GM18867 (cell line): ENCODE measurements around the gene RPL13.

Experiments used
- ATAC-seq: cut with Tn5 transposase; IDR thresholded peaks from one replicate; pipeline ENCODE4 v1.9.1; 2021; ENCODE audit warnings: mild to moderate bottlenecking, moderate library complexity; ENCODE audit not compliant: unreplicated experiment

Gene RPL13

DNA sequence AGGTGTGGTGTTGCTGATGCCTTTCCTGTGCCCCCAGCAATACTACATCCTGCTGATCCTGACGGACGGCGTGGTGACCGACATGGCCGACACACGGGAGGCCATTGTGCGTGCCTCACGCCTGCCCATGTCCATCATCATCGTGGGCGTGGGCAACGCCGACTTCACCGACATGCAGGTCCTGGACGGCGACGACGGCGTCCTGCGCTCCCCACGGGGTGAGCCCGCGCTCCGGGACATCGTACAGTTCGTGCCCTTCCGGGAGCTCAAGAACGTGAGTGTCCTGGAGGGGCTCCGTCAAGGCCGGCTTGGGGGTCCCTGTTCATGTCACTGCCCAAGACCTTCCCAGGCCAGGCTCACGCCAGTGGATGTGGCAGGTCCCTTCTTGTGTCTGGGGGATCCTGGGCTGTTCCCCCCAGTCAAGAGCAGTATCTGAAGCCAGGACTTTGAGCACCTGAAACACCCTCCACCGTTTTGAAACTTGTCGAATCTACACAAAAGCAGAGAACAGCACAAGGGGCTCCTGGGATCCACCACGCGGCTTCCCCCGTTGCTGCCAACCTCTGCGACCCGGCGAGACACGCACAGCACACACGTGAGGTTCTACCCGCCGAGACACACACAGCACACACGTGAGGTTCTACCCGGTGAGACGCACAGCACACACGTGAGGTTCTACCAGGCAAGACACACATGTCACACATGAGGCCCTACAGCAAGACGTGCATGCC is 35.0 kb downstream of the RPL13 start:
- ATAC-seq = no peak

DNA sequence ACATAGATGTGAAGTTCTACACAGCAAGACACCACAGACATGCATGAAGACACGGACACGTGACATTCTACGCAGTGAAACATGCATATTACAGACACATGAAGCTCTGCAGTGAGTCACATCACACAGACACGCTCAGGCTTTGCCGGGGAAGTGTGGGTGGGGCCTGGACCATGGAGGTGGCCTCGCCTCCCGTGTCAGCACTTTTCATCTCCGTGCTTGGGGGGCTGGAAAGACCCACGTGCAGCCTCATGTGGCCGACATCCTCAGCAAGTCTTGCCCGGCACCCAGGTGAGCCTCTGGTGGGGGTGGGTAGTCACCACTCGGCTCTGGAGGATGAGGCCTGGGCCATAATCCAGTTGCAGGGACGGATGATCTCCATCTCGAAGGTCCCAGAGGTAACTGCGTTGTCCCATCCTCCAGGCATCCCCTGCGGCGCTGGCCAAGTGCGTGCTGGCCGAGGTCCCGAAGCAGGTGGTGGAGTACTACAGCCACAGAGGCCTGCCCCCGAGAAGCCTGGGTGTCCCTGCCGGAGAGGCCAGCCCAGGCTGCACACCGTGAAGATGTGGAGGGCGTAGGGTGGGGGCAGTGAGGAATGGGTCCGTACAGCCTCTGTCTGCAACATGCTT is 35.7 kb downstream of the RPL13 start:
- no peak for ATAC-seq

DNA sequence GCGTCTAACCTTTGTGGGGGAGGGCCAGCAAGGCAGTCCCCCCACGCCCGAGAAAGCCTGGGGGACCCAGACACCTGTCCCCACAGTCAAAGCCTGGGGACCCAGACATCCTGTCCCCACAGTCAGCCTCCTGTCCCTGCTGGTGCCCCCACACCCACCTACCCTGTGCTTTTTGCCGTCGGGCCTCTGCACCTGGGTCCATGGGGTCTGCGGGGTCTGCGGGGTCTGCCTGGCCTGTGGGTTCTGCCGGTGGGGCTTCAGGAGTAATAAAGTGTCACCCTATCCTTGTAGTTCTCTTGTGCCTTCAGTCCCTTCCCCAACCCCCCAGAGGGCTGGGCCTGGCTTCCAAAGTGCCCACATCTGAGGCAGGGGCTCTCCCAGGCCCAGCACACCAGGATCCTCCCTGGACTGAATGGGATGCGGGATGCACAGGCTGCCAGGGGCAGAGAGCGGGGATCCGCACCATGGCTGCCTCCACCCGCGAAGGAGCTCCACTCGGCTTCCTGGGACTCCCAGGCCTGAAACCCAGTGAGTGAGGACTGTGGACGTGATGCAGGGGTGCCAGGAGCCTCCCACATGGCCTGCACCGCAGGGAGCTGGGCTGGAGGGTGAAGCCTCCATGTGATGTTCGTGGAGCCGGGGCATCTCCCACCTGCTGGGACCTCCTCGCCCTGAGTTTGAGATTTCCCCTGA is 36.6 kb downstream of the RPL13 start:
- ATAC-seq = no peak

DNA sequence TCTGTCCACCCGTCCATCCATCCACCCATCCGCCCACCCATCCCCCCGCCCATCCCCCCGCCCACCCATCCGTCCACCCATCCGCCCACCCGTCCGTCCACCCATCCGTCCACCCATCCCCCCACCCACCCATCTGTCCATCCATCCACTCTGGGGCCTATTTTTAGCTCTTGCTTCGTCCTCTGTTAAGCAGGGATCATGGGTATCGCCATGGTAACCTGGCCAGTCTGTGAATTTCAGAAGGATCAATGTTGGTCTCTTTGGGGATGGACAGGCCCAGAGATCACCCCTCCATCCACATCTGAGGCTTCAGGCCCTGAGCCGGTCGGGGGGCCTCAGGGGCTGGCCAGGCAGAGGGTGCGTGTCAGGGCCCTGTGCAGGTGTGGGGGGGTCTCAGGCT is 37.7 kb downstream of the RPL13 start:
- no peak for ATAC-seq

DNA sequence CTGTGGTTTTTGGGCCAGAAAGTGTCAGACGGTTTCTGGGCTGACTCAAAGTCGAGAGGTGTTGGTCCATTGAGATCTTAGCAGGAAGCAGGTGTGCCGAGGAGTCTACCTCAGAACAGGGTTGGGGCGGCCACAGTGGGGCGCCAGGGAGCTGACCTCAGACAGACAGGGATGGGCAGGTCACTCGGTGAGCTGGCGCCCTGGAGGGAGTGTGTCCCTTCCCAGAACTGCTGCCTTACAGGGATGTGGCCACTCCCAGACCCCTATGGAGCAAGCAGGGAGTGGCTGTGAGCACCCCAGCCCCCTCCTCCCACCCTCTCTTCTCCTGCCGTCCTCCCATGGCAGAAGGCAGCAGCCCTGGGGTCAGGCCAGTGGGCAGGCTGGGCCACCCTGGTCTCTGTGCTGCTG is 39.0 kb downstream of the RPL13 start:
- no peak for ATAC-seq

DNA sequence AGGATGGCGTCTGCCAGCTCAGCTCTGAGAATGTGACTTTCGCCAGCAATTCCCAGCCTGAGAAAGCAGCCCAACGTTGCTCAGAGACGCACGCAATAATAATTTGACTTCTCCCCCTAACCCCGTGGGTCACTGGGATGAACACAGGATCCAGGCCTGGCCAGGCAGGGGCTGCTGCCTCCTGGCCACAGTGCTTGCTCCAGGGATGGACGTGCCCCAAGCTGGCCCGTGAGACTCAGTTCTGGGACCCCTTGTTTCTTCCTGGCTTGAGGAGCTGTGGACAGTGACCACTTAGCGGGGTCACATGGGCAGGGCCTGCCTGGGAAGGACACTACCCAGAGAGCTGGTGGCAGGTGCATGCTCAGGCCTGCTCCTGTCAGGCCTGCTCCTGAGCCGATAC is 39.4 kb downstream of the RPL13 start:
- no peak for ATAC-seq

DNA sequence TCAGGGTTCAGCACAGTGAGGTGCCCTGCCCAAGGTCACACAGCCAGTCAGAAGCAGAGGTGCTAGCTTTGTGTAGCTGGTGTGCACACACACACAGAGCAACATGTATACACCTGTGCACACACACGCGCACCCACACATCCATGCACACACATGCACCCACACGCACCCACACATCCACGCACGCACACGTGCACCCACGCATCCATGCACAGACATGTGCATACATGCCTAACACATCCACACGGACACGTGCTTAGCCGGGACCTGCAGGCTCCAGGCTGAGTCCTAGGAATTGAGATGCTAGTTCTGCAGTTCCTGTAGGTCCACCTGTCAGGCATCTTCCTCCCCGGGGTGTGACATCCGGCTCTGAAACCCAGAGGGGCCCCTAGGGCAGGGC is 39.9 kb downstream of the RPL13 start:
- ATAC-seq = no peak

DNA sequence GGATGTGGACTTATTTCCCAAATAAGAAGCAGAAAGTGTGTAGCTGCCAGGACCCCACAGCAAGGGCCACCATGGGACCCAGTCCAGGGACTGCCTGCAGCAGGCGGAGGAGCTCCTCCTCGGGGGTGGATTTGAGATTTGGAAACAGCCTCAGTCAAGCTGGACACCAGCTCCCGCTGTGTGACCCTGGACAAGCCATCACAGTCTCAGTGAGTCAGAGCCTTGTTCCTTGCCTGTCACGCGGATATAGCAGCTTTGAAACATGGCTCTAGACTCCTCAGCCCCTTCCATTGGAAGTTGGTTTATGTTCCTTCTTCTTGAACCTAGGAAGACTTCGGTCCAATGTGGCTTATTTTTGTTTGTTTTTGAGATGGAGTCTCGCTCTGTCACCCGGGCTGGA is 40.5 kb downstream of the RPL13 start:
- no peak for ATAC-seq

DNA sequence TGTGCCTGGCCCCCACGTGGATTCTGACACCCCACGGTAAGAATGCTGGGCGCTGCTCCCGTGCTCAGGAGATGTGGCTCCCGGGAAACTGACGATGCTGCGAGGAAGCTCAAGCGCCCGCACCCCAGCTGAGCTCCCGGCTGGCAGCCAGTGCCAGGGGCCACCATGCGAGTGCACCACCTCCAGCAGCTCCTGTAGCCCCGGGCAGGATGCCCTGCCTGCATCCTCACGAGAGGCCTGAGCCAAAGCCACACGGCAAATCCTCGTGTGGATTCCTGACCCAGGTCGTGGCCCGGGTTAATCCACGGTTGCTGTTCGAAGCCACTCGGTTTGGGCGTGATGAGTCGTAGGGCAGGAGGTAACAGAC is 41.4 kb downstream of the RPL13 start:
- ATAC-seq = no peak

DNA sequence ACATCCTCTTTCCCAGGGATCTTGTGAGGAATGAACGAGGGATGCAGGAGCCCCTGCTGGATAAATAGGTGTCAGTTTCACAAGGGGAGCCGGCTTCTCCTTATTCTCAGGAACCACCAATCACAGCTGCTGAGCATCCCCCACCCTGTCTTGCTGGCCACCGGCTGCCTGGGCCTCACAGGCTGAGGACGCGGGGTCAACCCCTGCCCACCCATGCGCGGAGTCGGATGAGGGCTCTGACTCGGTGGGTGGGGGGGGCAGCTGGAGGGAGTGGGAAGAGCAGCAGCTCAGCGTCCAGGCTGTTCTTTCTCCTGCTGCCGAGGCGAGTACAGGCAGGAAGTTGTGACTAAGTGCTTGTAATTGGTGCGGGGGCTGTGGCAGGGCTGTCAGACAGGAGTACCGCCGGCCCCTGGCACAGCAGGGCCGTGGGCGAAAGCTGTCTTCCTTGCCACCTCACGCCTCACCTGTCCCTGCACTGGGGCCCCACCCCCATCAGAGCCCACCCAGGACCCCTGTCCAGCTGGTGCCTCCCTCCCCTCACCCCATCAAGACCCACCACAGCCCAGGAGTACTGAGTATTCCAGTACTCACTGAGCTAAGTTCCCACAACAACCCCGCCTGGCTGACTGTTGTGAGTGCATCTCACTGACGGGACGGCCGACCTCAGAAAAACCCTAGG is 41.9 kb downstream of the RPL13 start:
- ATAC-seq = no peak

DNA sequence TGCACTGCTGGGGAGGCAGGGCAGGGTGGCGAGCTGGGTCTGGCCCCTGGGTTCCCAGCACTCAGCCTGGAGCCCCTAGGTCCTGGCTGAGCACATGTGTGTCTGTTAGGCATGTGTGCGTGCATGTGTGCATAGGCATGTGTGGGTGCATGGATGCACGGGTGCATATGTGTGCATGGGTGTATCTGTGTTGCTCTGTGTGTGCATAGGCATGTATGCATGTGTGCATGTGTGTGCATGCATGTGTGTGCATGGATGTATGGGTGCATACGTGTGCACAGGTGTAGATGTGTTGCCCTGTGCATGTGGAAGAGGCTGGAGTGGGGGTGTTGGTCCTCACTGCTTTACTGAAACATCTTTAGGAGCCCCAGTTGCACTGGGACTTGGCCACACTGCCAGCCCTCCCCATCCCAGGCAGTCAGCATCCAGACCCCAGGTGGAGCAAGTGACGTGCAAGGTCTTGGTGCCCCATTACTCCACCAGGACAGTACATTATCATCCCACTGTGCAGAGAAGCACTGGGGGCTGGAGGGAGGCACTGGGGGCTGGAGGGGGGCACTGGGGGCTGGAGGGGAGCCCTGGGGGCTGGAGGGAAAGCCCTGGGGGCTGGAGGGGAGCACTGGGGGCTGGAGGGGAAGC is 42.6 kb downstream of the RPL13 start:
- no peak for ATAC-seq

DNA sequence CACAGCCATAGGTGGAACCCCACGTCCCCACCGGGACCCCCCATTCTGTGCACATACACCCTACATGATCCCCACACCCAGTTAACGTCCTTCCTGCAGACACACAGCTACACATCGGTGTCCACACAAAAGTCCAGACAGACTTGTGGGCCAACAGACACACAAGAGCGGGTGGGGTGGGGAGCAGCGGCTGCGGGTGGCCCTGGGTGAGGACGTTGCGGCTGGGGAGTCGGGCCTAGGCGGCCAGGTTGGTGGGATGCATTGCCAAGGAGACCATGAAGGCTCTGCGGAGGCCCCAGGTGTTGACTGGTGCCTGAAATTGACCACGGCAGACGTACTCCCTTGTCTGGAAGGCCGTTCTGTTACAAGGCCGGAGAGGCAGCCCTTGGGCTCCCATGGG is 44.3 kb downstream of the RPL13 start:
- no peak for ATAC-seq

DNA sequence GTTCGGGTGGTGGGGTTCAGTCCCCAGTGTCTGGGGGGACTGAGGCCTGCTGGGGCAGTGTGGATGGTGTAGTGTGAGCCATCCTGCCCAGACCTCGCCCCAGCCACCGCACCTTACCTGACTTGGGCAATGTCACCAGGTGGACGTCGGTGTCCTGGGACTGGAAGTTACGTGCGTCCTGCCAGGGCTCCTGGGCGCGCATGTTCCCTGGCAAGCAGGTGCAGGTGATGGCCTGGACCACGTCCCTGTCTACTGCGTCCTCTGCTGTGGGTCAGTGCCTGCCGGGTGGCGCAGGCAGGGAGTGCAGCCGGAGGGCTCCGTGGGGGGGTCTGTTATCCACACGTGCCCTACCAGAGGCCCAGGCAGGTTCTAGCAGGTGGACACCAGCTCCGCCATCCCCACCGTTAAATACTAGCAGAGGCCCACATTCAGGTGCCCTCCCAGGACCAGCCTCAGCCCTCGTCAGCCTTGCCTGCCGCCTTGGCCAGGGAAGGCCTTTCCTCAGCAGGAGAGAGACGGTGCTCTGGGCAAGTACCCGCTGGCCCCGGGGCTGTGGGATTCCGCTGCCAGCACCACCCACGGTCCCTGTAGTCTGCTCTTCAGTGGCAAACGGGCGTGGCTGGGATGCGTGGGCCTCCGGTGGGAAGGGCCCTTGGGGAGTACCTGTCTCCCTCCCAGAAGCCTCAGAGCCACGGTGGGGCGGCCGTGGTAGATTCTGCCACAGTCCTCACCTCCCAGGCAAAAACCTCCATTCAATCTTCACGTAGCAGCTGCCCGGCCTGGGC is 44.9 kb downstream of the RPL13 start:
- no peak for ATAC-seq

DNA sequence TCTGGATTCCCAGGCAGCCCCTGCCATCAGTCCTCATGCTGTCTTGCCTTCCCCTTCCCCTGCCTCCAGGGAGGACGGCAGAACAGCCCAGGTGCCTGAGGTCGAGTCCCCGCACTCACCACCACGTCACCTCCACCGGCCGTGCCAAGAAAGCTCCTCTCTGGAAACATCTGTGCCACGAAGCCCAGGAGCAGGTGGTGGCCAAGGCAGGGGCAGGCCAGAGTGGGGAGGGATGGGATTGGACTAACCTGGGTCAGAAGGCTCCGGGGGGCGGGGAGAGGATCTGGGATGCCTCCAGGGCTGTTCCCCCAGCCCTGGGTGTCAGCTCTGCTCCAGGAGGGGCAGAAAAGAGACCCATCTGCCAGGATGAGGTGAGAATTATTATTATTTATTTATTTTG is 45.5 kb downstream of the RPL13 start:
- no peak for ATAC-seq

DNA sequence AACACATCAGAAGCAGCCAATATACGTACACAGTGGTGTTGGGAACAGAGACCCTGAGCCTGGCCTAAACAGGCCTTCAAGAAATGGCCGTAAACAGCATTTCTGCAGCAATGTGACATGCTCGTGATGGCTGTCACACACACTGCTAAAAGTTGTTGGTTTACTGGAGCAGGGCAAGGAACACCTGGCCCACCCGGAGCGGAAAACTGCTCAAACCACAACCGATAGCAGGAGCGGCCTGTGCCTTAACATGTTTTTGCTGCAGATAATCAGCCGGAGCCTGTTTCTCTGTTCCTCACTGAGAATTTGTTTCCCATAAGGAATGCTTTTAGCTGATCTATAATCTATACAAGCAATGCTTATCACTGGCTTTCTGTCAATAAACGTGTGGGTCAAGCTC is 47.0 kb downstream of the RPL13 start:
- no peak for ATAC-seq

DNA sequence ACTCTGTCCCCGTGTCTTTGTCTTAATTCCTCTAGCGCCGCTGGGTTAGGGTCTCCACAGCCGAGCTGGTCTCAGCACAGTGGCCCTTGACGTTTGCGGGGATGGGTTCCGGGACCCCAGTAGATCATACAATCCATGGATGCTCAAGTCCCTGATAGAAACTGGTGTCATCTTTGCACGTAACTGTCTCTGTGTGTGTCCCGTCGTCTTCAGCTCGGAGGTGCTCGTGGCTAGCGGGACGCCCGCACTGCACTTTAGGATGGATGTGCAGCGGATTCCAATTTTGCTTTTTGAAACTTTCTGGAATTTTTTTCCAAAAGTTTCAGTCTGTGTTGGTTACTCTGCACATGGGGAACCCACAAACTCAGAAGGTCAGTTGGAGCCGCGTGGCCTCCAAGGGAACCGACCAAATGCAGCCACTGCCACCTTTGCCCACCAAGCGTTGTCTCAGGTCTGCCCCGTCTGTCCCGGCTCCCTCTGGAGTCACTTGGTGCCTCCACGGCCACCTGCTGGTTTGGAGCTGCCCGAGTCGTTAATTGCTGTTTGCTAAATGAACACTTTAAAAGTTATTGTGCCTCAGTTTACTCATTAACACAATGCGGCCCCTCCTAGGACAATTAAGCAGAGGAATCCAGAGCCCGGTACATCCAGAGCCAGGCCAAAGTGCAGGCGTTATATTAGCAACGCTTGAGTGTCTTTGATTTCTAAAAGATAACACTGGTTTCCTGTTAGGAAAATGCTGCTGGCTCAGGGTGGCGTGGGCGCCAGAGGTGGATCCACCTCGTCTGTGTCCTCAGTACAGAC is 47.7 kb downstream of the RPL13 start:
- ATAC-seq = no peak

DNA sequence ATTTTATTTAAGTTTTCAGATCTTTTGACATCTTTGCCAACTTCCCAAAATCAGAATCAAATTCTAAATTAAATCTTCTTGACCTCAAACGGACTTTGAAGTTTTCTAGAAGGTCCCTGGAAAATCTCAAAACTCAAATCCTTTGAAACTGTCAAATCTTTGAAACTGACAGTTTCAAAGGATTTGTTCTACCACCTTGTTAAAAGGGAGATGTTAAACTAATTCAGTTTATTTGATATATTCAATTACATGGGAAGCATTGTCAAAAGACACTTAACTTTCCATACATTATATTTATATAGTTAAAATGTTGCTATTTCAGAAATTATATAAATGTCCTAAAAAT is 49.6 kb downstream of the RPL13 start:
- no peak for ATAC-seq

DNA sequence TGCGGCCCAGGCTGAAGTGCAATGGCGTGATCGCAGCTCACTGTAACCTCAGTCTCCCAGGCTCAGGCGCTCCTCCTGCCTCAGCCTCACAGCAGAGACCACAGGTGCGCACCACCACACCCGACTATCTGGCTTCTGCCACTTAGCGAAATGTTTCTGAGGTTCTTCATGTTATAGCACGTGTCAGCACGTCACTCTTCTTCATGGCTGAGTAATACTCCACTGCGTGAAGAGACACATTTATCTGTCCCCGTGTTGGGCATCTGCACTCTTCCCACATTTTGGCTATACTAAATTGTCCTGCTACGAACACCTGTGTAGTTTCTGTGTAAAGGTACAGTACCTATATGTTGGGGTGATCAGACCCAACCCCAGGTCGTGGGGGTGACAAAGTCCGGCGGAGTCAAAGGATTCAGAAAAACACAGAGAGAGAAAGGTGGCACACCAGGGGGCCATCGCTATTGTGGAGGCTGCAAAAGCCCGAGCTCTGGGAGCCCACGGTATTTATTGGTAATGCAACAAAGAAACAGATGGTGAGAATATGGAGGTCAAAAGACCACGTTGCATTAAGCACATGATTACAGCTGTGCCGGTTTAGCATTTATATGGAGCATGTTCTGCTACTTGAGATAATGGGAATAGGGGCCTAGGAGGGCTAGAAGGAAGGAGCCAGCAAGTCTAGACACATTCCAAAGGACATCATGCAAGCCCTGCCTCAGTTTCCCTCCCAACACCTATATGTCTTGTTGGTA is 52.1 kb downstream of the RPL13 start:
- no peak for ATAC-seq
